ENCODE results near the gene TRABD.

Gene TRABD

GRCh38 chr22:50175921-50176849 is 9.5 kb upstream of the TRABD start:
- Histone ChIP-seq H3K9me3 (ENCODE audit: control insufficient read depth in 2 of 2, low read length in 2 of 2) (no peaks in the 10 kb centered on the region), H3K4me3 (ENCODE audit: low read length in 2 of 2) (no peak overlapping the region), H3K4me1 (ENCODE audit: control insufficient read depth, insufficient read depth, low read length) (peaks cover under 1% of the 10 kb centered on the region), H3K9ac (ENCODE audit: low read length in 2 of 2) (no peak overlapping the region), H3K36me3 (ENCODE audit: control insufficient read depth in 2 of 2, insufficient read depth in 2 of 2, low read length in 2 of 2) (no peaks in the 10 kb centered on the region), H3K27me3 (ENCODE audit: control insufficient read depth in 1 of 2, insufficient read depth in 2 of 2, low read length in 2 of 2) (peaks cover 21 to 31% of the 10 kb centered on the region in 2 donors), H3K27ac (ENCODE audit: low read length) (no peak overlapping the region)

DNA sequence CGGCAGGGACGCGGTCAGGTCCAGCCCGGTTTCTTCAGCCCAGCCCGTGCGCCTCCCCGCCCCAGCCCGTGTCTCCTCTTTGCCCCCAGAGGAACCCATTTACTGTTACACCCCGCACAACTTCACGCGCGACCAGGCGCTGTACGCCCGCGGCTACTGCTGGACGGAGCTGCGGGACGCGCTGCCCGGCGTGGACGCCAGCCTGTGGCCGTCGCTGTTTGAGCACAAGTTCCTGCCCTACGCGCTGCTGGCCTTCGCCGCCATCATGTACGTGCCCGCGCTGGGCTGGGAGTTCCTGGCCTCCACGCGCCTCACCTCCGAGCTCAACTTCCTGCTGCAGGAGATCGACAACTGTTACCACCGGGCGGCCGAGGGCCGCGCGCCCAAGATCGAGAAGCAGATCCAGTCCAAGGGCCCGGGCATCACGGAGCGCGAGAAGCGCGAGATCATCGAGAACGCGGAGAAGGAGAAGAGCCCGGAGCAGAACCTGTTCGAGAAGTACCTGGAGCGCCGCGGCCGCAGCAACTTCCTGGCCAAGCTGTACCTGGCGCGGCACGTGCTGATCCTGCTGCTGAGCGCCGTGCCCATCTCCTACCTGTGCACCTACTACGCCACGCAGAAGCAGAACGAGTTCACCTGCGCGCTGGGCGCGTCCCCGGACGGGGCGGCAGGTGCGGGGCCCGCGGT is 8.7 kb upstream of the TRABD start:
- H3K4me3 ChIP-seq (ENCODE audit: low read length in 2 of 2) = no peak overlapping the region
- H3K36me3 ChIP-seq (ENCODE audit: control insufficient read depth in 2 of 2, insufficient read depth in 2 of 2, low read length in 2 of 2) = no peaks in the 10 kb centered on the region
- peaks cover 14 to 23% of the 10 kb centered on the region in 2 donors for H3K27me3 ChIP-seq (ENCODE audit: control insufficient read depth in 1 of 2, insufficient read depth in 2 of 2, low read length in 2 of 2)
- H3K9me3 ChIP-seq (ENCODE audit: control insufficient read depth in 2 of 2, low read length in 2 of 2) = no peaks in the 10 kb centered on the region
- H3K9ac ChIP-seq (ENCODE audit: low read length in 2 of 2) = no peak overlapping the region
- H3K27ac ChIP-seq (ENCODE audit: low read length) = no peak overlapping the region
- H3K4me1 ChIP-seq (ENCODE audit: control insufficient read depth, insufficient read depth, low read length) = no peaks in the 10 kb centered on the region

DNA sequence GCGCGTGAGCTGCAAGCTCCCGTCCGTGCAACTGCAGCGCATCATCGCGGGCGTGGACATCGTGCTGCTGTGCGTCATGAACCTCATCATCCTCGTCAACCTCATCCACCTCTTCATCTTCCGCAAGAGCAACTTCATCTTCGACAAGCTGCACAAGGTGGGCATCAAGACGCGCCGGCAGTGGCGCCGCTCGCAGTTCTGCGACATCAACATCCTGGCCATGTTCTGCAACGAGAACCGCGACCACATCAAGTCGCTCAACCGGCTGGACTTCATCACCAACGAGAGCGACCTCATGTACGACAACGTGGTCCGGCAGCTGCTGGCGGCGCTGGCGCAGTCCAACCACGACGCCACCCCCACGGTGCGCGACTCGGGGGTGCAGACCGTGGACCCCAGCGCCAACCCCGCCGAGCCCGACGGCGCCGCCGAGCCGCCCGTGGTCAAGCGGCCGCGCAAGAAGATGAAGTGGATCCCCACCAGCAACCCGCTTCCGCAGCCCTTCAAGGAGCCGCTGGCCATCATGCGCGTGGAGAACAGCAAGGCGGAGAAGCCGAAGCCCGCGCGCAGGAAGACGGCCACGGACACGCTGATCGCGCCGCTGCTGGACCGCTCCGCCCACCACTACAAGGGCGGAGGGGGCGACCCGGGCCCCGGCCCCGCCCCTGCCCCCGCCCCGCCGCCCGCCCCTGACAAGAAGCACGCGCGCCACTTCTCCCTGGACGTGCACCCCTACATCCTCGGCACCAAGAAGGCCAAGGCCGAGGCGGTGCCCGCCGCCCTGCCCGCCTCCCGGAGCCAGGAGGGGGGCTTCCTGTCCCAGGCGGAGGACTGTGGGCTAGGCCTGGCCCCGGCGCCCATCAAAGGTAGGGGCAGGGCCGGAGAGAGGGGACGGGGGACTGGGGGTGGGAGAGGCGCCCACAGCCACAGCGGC is 7.9 kb upstream of the TRABD start:
- H3K27me3 ChIP-seq (ENCODE audit: control insufficient read depth in 1 of 2, insufficient read depth in 2 of 2, low read length in 2 of 2) = peaks cover 14 to 21% of the 10 kb centered on the region in 2 donors
- H3K4me1 ChIP-seq (ENCODE audit: control insufficient read depth, insufficient read depth, low read length) = no peaks in the 10 kb centered on the region
- no peak overlapping the region for H3K4me3 ChIP-seq (ENCODE audit: low read length in 2 of 2)
- H3K9ac ChIP-seq (ENCODE audit: low read length in 2 of 2) = no peak overlapping the region
- no peaks in the 10 kb centered on the region for H3K36me3 ChIP-seq (ENCODE audit: control insufficient read depth in 2 of 2, insufficient read depth in 2 of 2, low read length in 2 of 2)
- no peaks in the 10 kb centered on the region for H3K9me3 ChIP-seq (ENCODE audit: control insufficient read depth in 2 of 2, low read length in 2 of 2)
- H3K27ac ChIP-seq (ENCODE audit: low read length) = no peak overlapping the region

DNA sequence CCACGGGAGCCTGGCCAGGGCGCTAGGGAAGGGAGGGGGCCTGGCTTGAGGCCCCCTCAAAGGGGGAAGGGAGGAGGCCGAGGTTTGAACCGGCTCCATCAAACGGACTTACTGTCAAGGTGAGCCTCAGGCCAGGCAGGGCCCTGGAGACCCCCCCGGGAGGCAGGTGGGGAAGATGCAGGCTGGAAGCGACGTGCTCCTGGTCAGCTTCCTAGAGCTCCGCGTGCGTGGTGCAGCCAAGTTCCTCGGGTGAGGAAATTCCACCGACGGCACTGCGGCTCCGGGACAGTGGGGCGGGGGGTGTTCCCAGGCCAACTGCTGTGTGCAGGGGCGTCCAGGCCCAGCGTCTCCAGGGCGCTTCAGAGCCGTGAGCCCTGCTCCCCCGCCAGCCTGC is 7.2 kb upstream of the TRABD start:
- H3K36me3 ChIP-seq (ENCODE audit: control insufficient read depth in 2 of 2, insufficient read depth in 2 of 2, low read length in 2 of 2) = no peaks in the 10 kb centered on the region
- no peak overlapping the region for H3K27ac ChIP-seq (ENCODE audit: low read length)
- no peaks in the 10 kb centered on the region for H3K9me3 ChIP-seq (ENCODE audit: control insufficient read depth in 2 of 2, low read length in 2 of 2)
- no peak overlapping the region for H3K4me3 ChIP-seq (ENCODE audit: low read length in 2 of 2)
- H3K9ac ChIP-seq (ENCODE audit: low read length in 2 of 2) = no peak overlapping the region
- H3K27me3 ChIP-seq (ENCODE audit: control insufficient read depth in 1 of 2, insufficient read depth in 2 of 2, low read length in 2 of 2) = peaks cover 11 to 21% of the 10 kb centered on the region in 2 donors
- H3K4me1 ChIP-seq (ENCODE audit: control insufficient read depth, insufficient read depth, low read length) = no peaks in the 10 kb centered on the region

GRCh38 chr22:50178871-50179869 is 6.5 kb upstream of the TRABD start:
- peaks cover 7 to 16% of the 10 kb centered on the region in 2 donors for H3K27me3 ChIP-seq (ENCODE audit: control insufficient read depth in 1 of 2, insufficient read depth in 2 of 2, low read length in 2 of 2)
- H3K27ac ChIP-seq (ENCODE audit: low read length) = no peak overlapping the region
- no peaks in the 10 kb centered on the region for H3K36me3 ChIP-seq (ENCODE audit: control insufficient read depth in 2 of 2, insufficient read depth in 2 of 2, low read length in 2 of 2)
- H3K4me3 ChIP-seq (ENCODE audit: low read length in 2 of 2) = no peak overlapping the region
- no peaks in the 10 kb centered on the region for H3K9me3 ChIP-seq (ENCODE audit: control insufficient read depth in 2 of 2, low read length in 2 of 2)
- H3K4me1 ChIP-seq (ENCODE audit: control insufficient read depth, insufficient read depth, low read length) = peaks cover 6% of the 10 kb centered on the region
- no peak overlapping the region for H3K9ac ChIP-seq (ENCODE audit: low read length in 2 of 2)

GRCh38 chr22:50179937-50180726 is 5.6 kb upstream of the TRABD start:
- H3K9ac ChIP-seq (ENCODE audit: low read length in 2 of 2) = no peak overlapping the region
- no peak overlapping the region for H3K27ac ChIP-seq (ENCODE audit: low read length)
- H3K36me3 ChIP-seq (ENCODE audit: control insufficient read depth in 2 of 2, insufficient read depth in 2 of 2, low read length in 2 of 2) = no peaks in the 10 kb centered on the region
- no peaks in the 10 kb centered on the region for H3K9me3 ChIP-seq (ENCODE audit: control insufficient read depth in 2 of 2, low read length in 2 of 2)
- H3K4me1 ChIP-seq (ENCODE audit: control insufficient read depth, insufficient read depth, low read length) = peaks cover 16% of the 10 kb centered on the region
- no peak overlapping the region for H3K4me3 ChIP-seq (ENCODE audit: low read length in 2 of 2)
- peaks cover 7 to 14% of the 10 kb centered on the region in 2 donors for H3K27me3 ChIP-seq (ENCODE audit: control insufficient read depth in 1 of 2, insufficient read depth in 2 of 2, low read length in 2 of 2)

GRCh38 chr22:50180727-50181521 is 4.8 kb upstream of the TRABD start:
- H3K27me3 ChIP-seq (ENCODE audit: control insufficient read depth in 1 of 2, insufficient read depth in 2 of 2, low read length in 2 of 2) = peaks cover 7 to 14% of the 10 kb centered on the region in 2 donors

DNA sequence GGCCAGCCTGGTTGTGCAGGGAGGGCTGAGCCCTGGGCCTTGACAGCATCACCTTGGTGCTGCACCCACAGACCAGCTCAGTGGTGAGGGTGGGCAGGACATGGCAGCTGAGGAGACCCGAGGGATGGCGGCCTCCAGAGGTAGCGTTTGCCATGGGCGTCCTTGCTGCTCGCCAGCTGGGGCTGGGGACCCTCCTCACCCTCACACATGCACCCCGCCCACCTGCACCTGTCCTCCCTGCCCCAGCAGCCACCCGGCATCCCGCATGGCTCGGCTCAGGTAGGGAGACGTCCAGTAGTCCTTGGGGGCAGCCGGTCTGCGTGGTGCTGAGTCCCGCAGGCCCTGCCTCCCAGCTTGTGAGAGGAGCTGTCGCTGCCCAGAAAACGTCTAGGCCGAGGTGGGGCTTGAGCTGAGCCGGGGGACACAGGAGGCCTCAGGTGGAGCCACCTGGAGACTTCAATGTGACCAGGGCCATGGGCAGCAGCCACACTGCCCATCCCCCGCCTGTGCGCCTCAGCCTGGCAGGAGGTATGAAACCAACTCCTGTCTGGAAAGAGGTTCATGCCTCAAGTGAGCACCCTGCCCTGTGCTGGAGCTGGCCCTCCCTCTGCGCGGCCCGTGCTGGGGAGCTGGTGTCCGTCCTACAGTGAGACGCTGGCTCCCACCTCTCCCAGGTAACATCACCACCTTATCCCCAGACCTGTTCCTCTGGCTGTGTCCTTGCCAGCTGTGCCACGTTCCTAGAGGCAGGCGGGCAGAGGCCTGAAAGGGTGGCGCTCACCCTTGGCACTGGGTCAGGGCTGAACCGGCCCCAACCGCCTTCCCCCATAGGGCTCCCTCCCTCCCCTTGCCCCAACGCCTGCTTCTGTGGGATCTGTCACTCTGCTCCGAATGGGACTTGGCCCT is 3.3 kb upstream of the TRABD start:
- Histone ChIP-seq H3K9ac (ENCODE audit: low read length in 2 of 2) (no peak overlapping the region), H3K27ac (ENCODE audit: low read length) (no peak overlapping the region), H3K27me3 (ENCODE audit: control insufficient read depth in 1 of 2, insufficient read depth in 2 of 2, low read length in 2 of 2) (peaks cover 7 to 13% of the 10 kb centered on the region in 2 donors), H3K36me3 (ENCODE audit: control insufficient read depth in 2 of 2, insufficient read depth in 2 of 2, low read length in 2 of 2) (no peaks in the 10 kb centered on the region), H3K9me3 (ENCODE audit: control insufficient read depth in 2 of 2, low read length in 2 of 2) (no peaks in the 10 kb centered on the region), H3K4me3 (ENCODE audit: low read length in 2 of 2) (no peak overlapping the region), H3K4me1 (ENCODE audit: control insufficient read depth, insufficient read depth, low read length) (peaks cover 27% of the 10 kb centered on the region)

More at GRCh38 chr22:50180727-50181521, 4.8 kb upstream of the TRABD start:
- Histone ChIP-seq H3K4me1 (ENCODE audit: control insufficient read depth, insufficient read depth, low read length) (peaks cover 19% of the 10 kb centered on the region), H3K36me3 (ENCODE audit: control insufficient read depth in 2 of 2, insufficient read depth in 2 of 2, low read length in 2 of 2) (no peaks in the 10 kb centered on the region), H3K27ac (ENCODE audit: low read length) (no peak overlapping the region), H3K4me3 (ENCODE audit: low read length in 2 of 2) (no peak overlapping the region), H3K9me3 (ENCODE audit: control insufficient read depth in 2 of 2, low read length in 2 of 2) (no peaks in the 10 kb centered on the region), H3K9ac (ENCODE audit: low read length in 2 of 2) (no peak overlapping the region)

Data from stomach smooth muscle (tissue), 2 donors.